T-cell (primary cell): ENCODE measurements around the gene TKT. TPM values are rescaled to one million over a fixed set of nuclear protein-coding genes. Genes with fewer than 3 reads are reported as not detected.

Experiments used
- ATAC-seq, 4 experiments: fragments of 200-7000 bp in 3 of 4; fragments of 150-1000 bp in 1 of 4; cut with Tn5 transposase; replicated peaks in 1 of 4; 1 replicate in 3 of 4; 2 replicates in 1 of 4; pipeline ENCODE4 v1.10.0; 2021; ENCODE audit warnings: moderate library complexity in 3 of 4, mild to moderate bottlenecking in 2 of 4, moderate number of reproducible peaks in 1 of 4
- CTCF ChIA-PET, 2 donors: fragments of 300-600 bp; sonication (Branson Sonifier 250); formaldehyde crosslinking; loops; one replicate each; lab custom pipeline; 2022; ENCODE audit warnings: antibody characterized with exemption in 2 of 2; lab: Charles Lee
- POLR2A ChIA-PET, 2 donors: fragments of 300-600 bp; sonication (Branson Sonifier 250); formaldehyde crosslinking; loops; one replicate each; lab custom pipeline; 2022; ENCODE audit warnings: antibody characterized with exemption in 2 of 2; lab: Charles Lee
- DNase-seq, 35 experiments: peaks; one replicate each; pipeline versions ENCODE4 v3.0.0 to v3.0.0-alpha.2; 2013 to 2023
- H3K27ac ChIP-seq: one replicate; pipeline ENCODE4 v1.5.1; 2013; ENCODE audit warnings: low read length
- H3K27me3 ChIP-seq, 2 experiments: replicated peaks in 1 of 2; 1 replicate in 1 of 2; 2 replicates in 1 of 2; pipeline versions ENCODE4 v1.6.1 to v1.7.0; 2013; ENCODE audit warnings: low read length in 1 of 2, mixed read lengths in 1 of 2; ENCODE audit not compliant: control insufficient read depth in 2 of 2, insufficient read depth in 2 of 2; ENCODE audit errors: extremely low read depth in 1 of 2
- H3K36me3 ChIP-seq, 2 donors: 1 replicate in 1 of 2; 2 replicates in 1 of 2; pipeline versions ENCODE4 v1.6.1 to v1.7.0; 2013; ENCODE audit warnings: low read length in 1 of 2; ENCODE audit not compliant: control insufficient read depth in 2 of 2, insufficient read depth in 1 of 2; ENCODE audit errors: extremely low read depth in 1 of 2
- H3K4me1 ChIP-seq, 2 experiments: 1 replicate in 1 of 2; 2 replicates in 1 of 2; pipeline versions ENCODE4 v1.6.1 to v1.7.0; 2013; ENCODE audit warnings: low read length in 2 of 2, mixed read lengths in 1 of 2; ENCODE audit not compliant: insufficient read depth in 2 of 2, control insufficient read depth in 1 of 2; ENCODE audit errors: extremely low read depth in 1 of 2
- H3K4me3 ChIP-seq, 2 donors: 1 replicate in 1 of 2; 2 replicates in 1 of 2; pipeline versions ENCODE4 v1.5.1 to v1.7.0; 2013; ENCODE audit warnings: mild to moderate bottlenecking in 2 of 2, low read length in 1 of 2, moderate library complexity in 1 of 2; ENCODE audit not compliant: control insufficient read depth in 1 of 2; ENCODE audit errors: extremely low read depth in 1 of 2
- H3K9me3 ChIP-seq: 2 replicates; pipeline ENCODE4 v1.7.0; 2013
- H3K27ac Mint-ChIP-seq, 2 donors: one replicate each; pipeline ENCODE4 v1.8.0; 2020 to 2021; ENCODE audit warnings: mild to moderate bottlenecking in 2 of 2, mixed read lengths in 2 of 2
- H3K27me3 Mint-ChIP-seq, 2 donors: one replicate each; pipeline ENCODE4 v1.8.0; 2021 to 2022; ENCODE audit warnings: mixed read lengths in 2 of 2
- H3K36me3 Mint-ChIP-seq: one replicate; pipeline ENCODE4 v1.8.0; 2021; ENCODE audit warnings: mixed read lengths
- H3K4me1 Mint-ChIP-seq, 3 donors: one replicate each; pipeline ENCODE4 v1.8.0; 2020 to 2022; ENCODE audit warnings: mixed read lengths in 3 of 3, mild to moderate bottlenecking in 1 of 3
- H3K4me3 Mint-ChIP-seq, 3 donors: one replicate each; pipeline ENCODE4 v1.8.0; 2020 to 2022; ENCODE audit warnings: mild to moderate bottlenecking in 3 of 3, mixed read lengths in 3 of 3, moderate library complexity in 3 of 3
- H3K9me3 Mint-ChIP-seq, 3 donors: one replicate each; pipeline ENCODE4 v1.8.0; 2020 to 2022; ENCODE audit warnings: mixed read lengths in 3 of 3
- WGBS: methylation state at CpG from one replicate; pipeline ENCODE4 v1.1.5; 2013; ENCODE audit warnings: missing lambda C conversion rate; ENCODE audit not compliant: insufficient coverage; 5-methylcytosine and 5-hydroxymethylcytosine counted together
- total RNA-seq, 35 experiments: library from RNA in 6 of 35; stranded (reverse) in 6 of 35; fragments of 120-200 nt in 1 of 35; gene quantifications; one replicate each; pipeline versions ENCODE4 v1.2.1 to v1.2.4 and lab custom pipeline; 2013 to 2026

TKT gene
- total RNA-seq, 5 donors from 2014 or later (not counting 1 experiment from before 2014, with no cell fraction given) = 98.2 to 139 (median 118) TPM

DNA sequence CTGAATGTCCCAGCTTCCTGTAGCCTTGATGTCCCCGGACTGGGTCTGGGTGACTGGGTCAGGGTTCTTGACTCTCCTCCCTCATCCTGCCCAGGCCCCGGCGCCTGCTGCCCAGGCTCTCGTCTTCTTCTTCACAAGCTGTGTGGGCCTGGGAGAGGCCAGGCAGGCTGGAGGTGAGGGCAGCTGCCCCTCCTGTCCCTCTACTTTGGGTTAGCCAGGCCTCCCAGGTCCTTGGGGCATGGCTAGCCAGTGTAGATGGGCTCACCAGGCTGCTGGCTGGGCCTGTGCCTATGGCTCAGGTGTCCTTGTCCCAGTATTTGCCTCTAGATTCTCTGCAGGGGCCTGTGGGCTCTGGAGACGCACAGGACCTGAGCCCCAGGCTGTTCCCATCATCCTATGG is 31.8 kb downstream of the TKT start:
- no peak overlapping the region for H3K27ac Mint-ChIP-seq
- H3K9me3 ChIP-seq = no peaks in the 10 kb centered on the region
- DNase-seq (no peak), ATAC-seq (no peak)
- H3K36me3 Mint-ChIP-seq = peaks cover 32% of the 10 kb centered on the region
- no peak overlapping the region for H3K4me3 Mint-ChIP-seq
- CTCF ChIA-PET = interaction anchor here in 1 of 2 donors (0.6 kb wide), 1 partner anchor 50 kb away, joined by 6 read pairs; no protein-coding TSS in a partner anchor
- POLR2A ChIA-PET = interaction anchor here (0.5 to 0.6 kb wide), 2 partner anchors 24 to 88 kb away, joined by 6 to 8 read pairs; no protein-coding TSS in a partner anchor
- no peak overlapping the region for H3K4me3 ChIP-seq
- no peak overlapping the region for H3K27ac ChIP-seq
- no peaks in the 10 kb centered on the region for H3K4me1 ChIP-seq
- H3K4me1 Mint-ChIP-seq = peaks cover 4 to 5% (median 4%) of the 10 kb centered on the region in 3 donors
- no peaks in the 10 kb centered on the region for H3K27me3 Mint-ChIP-seq
- no peaks in the 10 kb centered on the region for H3K9me3 Mint-ChIP-seq
- peaks cover 16 to 47% of the 10 kb centered on the region in 2 donors for H3K36me3 ChIP-seq
- no peaks in the 10 kb centered on the region for H3K27me3 ChIP-seq
- 100% methylated on average over 3 of the region's 5 CpGs for whole genome bisulfite sequencing

DNA sequence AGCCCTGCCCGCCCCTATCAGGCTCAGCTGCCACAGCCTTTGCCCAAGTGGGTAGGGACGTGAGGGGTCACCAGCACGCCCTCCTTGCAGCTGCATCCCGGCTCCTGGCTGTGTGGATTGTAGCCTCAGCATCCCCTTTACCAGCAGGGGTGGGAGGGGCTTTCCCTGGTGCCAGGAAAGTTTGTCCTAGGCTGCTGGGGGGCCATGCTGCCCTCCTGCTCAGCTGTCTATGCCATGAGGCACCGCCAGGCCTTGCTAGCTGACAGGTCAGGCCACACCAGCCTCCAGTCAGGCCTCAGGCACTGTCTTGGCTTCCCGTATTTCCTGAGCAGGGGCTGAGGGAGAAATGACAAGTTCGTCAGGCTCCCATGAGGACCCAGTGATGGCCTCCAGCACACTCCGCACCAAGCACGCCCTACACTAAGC is 32.3 kb downstream of the TKT start:
- Mint-ChIP-seq H3K36me3 (peaks cover 29% of the 10 kb centered on the region), H3K9me3 (no peaks in the 10 kb centered on the region), H3K27me3 (no peaks in the 10 kb centered on the region), H3K4me3 (no peak overlapping the region), H3K27ac (no peak overlapping the region), H3K4me1 (peaks cover 4 to 5% (median 4%) of the 10 kb centered on the region in 3 donors)
- Histone ChIP-seq H3K9me3 (no peaks in the 10 kb centered on the region), H3K27ac (no peak overlapping the region), H3K36me3 (peaks cover 12 to 43% of the 10 kb centered on the region in 2 donors), H3K4me1 (no peaks in the 10 kb centered on the region), H3K4me3 (no peak overlapping the region), H3K27me3 (no peaks in the 10 kb centered on the region)
- DNase-seq (no peak), ATAC-seq (no peak)
- CTCF ChIA-PET = interaction anchor here (0.5 to 0.6 kb wide), 2 partner anchors 49 to 1904 kb away, joined by 3 to 6 read pairs; no protein-coding TSS in a partner anchor
- 93% methylated on average over 9 of the region's 9 CpGs for WGBS
- POLR2A ChIA-PET = interaction anchor here (0.5 to 0.6 kb wide), 2 partner anchors 24 to 88 kb away, joined by 6 to 8 read pairs; no protein-coding TSS in a partner anchor

DNA sequence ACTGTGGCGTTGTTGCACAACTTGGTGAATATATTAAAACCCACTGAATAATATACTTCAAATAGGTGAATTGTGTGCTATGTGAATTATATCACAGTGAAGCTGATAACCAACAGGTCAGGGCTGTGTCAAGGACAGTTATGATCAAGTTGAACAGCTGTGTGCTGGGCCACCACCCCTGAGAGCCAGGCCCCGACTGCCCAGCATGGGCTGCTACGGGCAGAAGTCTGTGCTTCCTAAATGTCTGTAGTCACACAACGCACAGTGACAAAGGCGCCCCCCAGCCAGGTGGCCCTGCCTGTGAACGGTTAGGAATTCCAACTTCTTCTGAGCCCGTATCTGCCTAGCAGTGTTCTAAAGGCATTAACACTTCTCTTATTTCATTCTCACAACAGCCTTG is 32.8 kb downstream of the TKT start:
- Mint-ChIP-seq H3K4me1 (peaks cover 4 to 7% (median 5%) of the 10 kb centered on the region in 3 donors), H3K27me3 (no peaks in the 10 kb centered on the region), H3K36me3 (peaks cover 29% of the 10 kb centered on the region), H3K27ac (no peak overlapping the region), H3K9me3 (no peaks in the 10 kb centered on the region), H3K4me3 (no peak overlapping the region)
- H3K4me3 ChIP-seq = no peak overlapping the region
- DNase-seq = no peak
- WGBS = 89% methylated on average over 3 of the region's 7 CpGs
- POLR2A ChIA-PET = no interaction called here
- H3K36me3 ChIP-seq = peaks cover 12 to 37% of the 10 kb centered on the region in 2 donors
- H3K9me3 ChIP-seq = no peaks in the 10 kb centered on the region
- peaks cover 0 to 2% of the 10 kb centered on the region in 2 experiments for H3K27me3 ChIP-seq
- CTCF ChIA-PET = interaction anchor here in 1 of 2 donors (0.5 kb wide), 1 partner anchor 1903 kb away, joined by 3 read pairs; no protein-coding TSS in a partner anchor
- no peak overlapping the region for H3K27ac ChIP-seq
- no peaks in the 10 kb centered on the region for H3K4me1 ChIP-seq
- no peak for ATAC-seq

GRCh38 chr3:53222183-53222901 is 33.5 kb downstream of the TKT start:
- WGBS = 93% methylated on average over 3 of the region's 12 CpGs
- CTCF ChIA-PET = no interaction called here
- H3K4me3 ChIP-seq = no peak overlapping the region
- no peaks in the 10 kb centered on the region for H3K9me3 ChIP-seq
- Mint-ChIP-seq H3K36me3 (peaks cover 25% of the 10 kb centered on the region), H3K27me3 (no peaks in the 10 kb centered on the region), H3K4me1 (peaks cover 4 to 7% (median 5%) of the 10 kb centered on the region in 3 donors), H3K27ac (no peak overlapping the region), H3K4me3 (no peak overlapping the region), H3K9me3 (no peaks in the 10 kb centered on the region)
- no peak overlapping the region for H3K27ac ChIP-seq
- ATAC-seq = no peak
- peaks cover 12 to 31% of the 10 kb centered on the region in 2 donors for H3K36me3 ChIP-seq
- POLR2A ChIA-PET = no interaction called here
- no peak for DNase-seq
- H3K27me3 ChIP-seq = peaks cover 0 to 2% of the 10 kb centered on the region in 2 experiments
- no peaks in the 10 kb centered on the region for H3K4me1 ChIP-seq

- no peak overlapping the region for H3K27ac Mint-ChIP-seq
These were observed 34.0 kb downstream of the TKT start for GRCh38 chr3:53221827-53222182.

DNA sequence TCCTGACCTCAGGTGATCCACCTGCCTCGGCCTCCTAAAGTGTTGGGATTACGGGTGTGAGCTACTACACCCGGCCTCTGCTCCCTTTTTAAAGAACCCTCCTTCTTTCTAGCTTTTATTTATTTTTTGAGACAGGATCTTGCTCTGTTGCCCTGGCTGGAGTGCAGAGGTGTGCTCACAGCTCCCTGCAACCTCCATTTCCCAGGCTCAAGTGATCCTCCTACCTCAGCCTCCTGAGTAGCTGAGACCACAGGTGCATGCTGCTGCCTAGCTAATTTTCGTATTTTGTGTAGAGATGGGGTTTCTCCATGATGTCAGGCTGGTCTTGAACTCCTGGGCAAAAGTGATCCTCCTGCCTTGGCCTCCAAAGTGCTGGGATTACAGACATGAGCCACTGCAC is 34.5 kb downstream of the TKT start:
- peaks cover 4 to 7% (median 5%) of the 10 kb centered on the region in 3 donors for H3K4me1 Mint-ChIP-seq
- DNase-seq (no peak), ATAC-seq (no peak)
- WGBS = 94% methylated on average over 3 of the region's 4 CpGs
- POLR2A ChIA-PET = no interaction called here
- no peak overlapping the region for H3K4me3 ChIP-seq
- H3K9me3 Mint-ChIP-seq = no peaks in the 10 kb centered on the region
- no peaks in the 10 kb centered on the region for H3K27me3 Mint-ChIP-seq
- peaks cover 12 to 21% of the 10 kb centered on the region in 2 donors for H3K36me3 ChIP-seq
- H3K27ac Mint-ChIP-seq = peak overlapping the region in 1 of 2 donors; percentile 64
- peaks cover 0 to 2% of the 10 kb centered on the region in 2 experiments for H3K27me3 ChIP-seq
- CTCF ChIA-PET = interaction anchor here in 1 of 2 donors (0.7 kb wide), 1 partner anchor 175 kb away, joined by 3 read pairs; no protein-coding TSS in a partner anchor
- H3K9me3 ChIP-seq = no peaks in the 10 kb centered on the region
- no peak overlapping the region for H3K4me3 Mint-ChIP-seq
- H3K27ac ChIP-seq = no peak overlapping the region
- H3K36me3 Mint-ChIP-seq = peaks cover 17% of the 10 kb centered on the region
- H3K4me1 ChIP-seq = no peaks in the 10 kb centered on the region

More at GRCh38 chr3:53221827-53222182, 34.0 kb downstream of the TKT start:
- Mint-ChIP-seq H3K4me3 (no peak overlapping the region), H3K36me3 (peaks cover 20% of the 10 kb centered on the region), H3K27me3 (no peaks in the 10 kb centered on the region), H3K4me1 (peaks cover 4 to 7% (median 5%) of the 10 kb centered on the region in 3 donors), H3K9me3 (no peaks in the 10 kb centered on the region)
- DNase-seq = no peak
- WGBS = no CpG with 5 or more reads among the region's 3 CpGs
- Histone ChIP-seq H3K27ac (no peak overlapping the region), H3K9me3 (no peaks in the 10 kb centered on the region), H3K4me1 (no peaks in the 10 kb centered on the region), H3K27me3 (peaks cover 0 to 2% of the 10 kb centered on the region in 2 experiments), H3K36me3 (peaks cover 12 to 26% of the 10 kb centered on the region in 2 donors), H3K4me3 (no peak overlapping the region)
- CTCF ChIA-PET = no interaction called here
- POLR2A ChIA-PET = no interaction called here
- ATAC-seq = no peak
